Measurements from ENCODE around the gene PEX11B.
"Not testable (repeated sequence)": the region's sequence is repeated elsewhere in the genome, so short reads cannot be mapped to it uniquely, and the experiment has no call there.

The PEX11B gene

GRCh38 chr1:145953861-145954260 lies 35.3 kb upstream of the PEX11B start:
- no peak for DNase-seq (ENCODE audit: low read depth in 2 of 3, low spot score in 2 of 3)

- DNase-seq (ENCODE audit: low read depth in 2 of 3, low spot score in 2 of 3) = no peak
Measured at GRCh38 chr1:145952903-145953302, 34.4 kb upstream of the PEX11B start.

- DNase-seq (ENCODE audit: low read depth in 2 of 3, low spot score in 2 of 3) = no peak
Measured at GRCh38 chr1:145951526-145951925, 33.0 kb upstream of the PEX11B start.

DNA sequence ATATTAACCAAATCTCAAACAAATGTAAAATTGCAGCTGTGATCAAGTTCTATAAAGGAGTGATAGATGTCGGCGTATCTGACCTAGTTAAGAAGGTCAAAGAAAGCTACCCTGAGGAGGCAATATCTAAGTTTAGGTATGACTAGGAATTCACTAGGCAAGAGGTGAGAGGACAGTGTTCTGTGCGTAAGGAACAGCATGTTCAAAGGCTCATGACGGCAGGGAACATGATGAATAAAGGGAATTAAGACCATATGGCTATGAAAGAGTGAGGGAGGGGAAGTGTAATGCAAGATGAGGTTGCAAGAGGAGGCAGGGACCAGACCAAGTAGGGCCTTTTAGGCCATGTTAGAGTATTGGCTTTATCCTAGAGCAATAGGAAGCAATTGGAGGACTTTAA lies 30.7 kb upstream of the PEX11B start:
- DNase-seq (ENCODE audit: low read depth in 2 of 3, low spot score in 2 of 3) = no peak

DNA sequence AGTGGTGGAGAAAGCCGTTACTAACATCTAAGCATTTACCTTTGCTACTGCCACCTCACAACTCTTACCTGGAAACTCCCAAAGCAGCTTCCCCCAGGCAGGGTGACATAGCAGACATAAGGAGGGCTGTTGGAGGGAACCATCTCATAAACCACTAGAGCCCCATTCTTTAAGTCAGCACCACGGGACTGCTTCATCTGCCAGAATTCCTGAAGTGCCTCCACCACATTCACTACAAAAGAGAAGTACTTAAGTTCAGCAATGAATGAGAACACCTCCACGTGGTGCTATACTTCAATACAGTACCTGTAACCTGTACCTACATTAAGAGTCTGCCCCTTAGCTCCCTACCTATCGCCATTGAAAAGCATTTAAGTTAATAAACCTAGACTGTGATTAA lies 29.0 kb upstream of the PEX11B start:
- DNase-seq (ENCODE audit: low read depth in 2 of 3, low spot score in 2 of 3) = no peak

- DNase-seq (ENCODE audit: low read depth in 2 of 3, low spot score in 2 of 3) = no peak
Measured at GRCh38 chr1:145946477-145946986, 28.0 kb upstream of the PEX11B start.

GRCh38 chr1:145944532-145944931 lies 26.0 kb upstream of the PEX11B start:
- DNase-seq (ENCODE audit: low read depth in 2 of 3, low spot score in 2 of 3) = no peak

GRCh38 chr1:145942871-145943270 lies 24.4 kb upstream of the PEX11B start:
- no peak for DNase-seq (ENCODE audit: low read depth in 2 of 3, low spot score in 2 of 3)

- DNase-seq (ENCODE audit: low read depth in 2 of 3, low spot score in 2 of 3) = no peak
Measured at GRCh38 chr1:145942405-145942804, 23.9 kb upstream of the PEX11B start.

DNA sequence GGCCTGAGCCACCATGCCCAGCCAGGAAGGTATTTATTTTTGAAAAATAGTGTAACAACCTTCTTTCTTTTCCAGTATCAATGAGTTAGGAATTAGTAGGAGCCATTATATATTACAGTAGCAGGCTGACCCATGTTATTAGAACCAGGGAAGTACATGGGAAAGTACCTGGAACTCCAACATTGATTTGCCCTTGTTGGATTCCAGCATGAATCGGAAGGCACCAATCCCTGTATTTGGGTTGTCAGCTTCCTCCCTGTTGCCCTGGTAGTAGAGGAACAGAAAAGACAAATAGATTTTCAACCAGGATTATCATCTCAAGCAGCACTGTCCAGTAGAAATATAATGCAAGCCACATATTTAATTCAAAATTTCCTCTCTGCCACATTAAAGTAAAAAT lies 18.9 kb upstream of the PEX11B start:
- no peak for DNase-seq (ENCODE audit: low read depth in 2 of 3, low spot score in 2 of 3)

DNA sequence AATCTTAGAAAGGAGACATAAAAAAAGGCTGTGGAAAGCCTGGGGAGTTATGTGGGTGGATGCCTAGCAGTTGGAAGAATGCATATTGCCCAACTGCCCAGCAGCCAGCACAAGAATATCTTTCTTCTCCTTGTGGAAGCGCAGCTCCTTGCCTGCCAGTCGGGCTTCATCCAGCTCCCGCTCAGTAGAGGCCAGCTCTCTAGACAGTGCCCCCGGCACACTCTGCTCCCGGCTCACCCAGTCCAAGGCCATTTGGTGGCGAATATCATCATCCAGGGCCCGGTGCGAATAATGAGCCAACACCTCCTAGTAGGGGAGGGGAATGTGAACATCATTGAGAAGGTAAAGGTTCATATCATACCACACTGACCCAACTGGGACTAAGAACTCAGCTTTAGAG lies 17.7 kb upstream of the PEX11B start:
- DNase-seq (ENCODE audit: low read depth in 2 of 3, low spot score in 2 of 3) = no peak

GRCh38 chr1:145935708-145936107 lies 17.2 kb upstream of the PEX11B start:
- DNase-seq (ENCODE audit: low read depth in 2 of 3, low spot score in 2 of 3) = no peak

DNA sequence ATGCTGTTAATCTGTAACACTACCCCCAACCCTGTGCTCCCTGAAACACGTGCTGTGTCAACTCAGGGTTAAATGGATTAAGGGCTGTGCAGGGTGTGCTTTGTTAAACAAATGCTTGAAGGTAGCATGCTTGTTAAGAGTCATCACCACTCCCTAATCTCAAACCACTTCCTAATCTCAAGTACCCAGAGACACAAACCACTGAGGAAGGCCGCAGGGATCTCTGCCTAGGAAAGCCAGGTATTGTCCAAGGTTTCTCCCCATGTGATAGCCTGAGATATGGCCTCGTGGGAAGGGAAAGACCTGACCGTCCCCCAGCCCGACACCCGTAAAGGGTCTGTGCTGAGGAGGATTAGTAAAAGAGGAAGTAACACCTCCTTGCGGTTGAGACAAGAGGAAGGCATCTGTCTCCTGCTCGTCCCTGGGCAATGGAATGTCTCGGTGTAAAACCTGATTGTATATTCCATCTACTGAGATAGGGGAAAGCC lies 14.0 kb upstream of the PEX11B start:
- DNase-seq (ENCODE audit: low read depth in 2 of 3, low spot score in 2 of 3) = not testable (repeated sequence)

DNA sequence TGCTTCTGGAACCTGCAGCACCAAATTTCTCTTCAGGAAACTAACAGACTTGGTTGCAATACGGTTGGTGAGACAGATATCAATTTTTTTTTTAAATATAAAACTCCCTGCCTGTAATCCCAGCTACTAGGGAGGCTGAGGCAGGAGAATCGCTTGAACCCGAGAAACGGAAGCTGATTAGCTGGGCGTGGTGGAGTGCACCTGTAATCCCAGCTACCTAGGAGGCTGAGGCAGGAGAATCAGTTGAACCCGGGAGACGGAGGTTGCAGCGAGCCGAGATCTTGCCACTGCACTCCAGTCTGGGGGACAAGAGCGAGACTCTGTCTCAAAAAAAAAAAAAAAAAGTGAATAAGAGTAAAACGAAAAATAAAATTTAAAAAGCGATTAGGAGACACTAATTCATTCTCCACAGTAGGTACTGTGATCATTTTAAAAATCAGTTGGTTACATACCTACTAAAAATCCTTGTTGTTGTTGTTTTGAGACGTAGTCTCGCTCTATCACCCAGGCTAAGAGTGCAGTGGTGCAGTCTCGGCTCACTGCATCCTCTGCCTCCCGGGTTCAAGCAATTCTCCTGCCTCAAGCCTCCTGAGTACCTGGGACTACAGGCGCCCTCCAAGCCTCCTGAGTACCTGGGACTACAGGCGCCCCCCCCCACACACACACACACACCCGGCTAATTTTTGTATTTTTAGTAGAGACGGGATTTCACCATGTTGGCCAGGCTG lies 9.6 kb upstream of the PEX11B start:
- no peak for DNase-seq (ENCODE audit: low read depth in 2 of 3, low spot score in 2 of 3)

- peak; percentile 52 to 76 (median 74) for DNase-seq (ENCODE audit: low read depth in 2 of 3, low spot score in 2 of 3)
Measured at GRCh38 chr1:145927063-145927886, 8.8 kb upstream of the PEX11B start, which contains the start of gene RBM8A. Gene RBM8A (minus strand): TSS chr1:145927484. CDS start chr1:145927426, 58 bp downstream.

GRCh38 chr1:145926686-145927062 lies 8.2 kb upstream of the PEX11B start:
- DNase-seq (ENCODE audit: low read depth in 2 of 3, low spot score in 2 of 3) = peak in 1 of 3 experiments; percentile 32

- DNase-seq (ENCODE audit: low read depth in 2 of 3, low spot score in 2 of 3) = no peak
Measured at GRCh38 chr1:145922266-145922665, 3.7 kb upstream of the PEX11B start.

DNA sequence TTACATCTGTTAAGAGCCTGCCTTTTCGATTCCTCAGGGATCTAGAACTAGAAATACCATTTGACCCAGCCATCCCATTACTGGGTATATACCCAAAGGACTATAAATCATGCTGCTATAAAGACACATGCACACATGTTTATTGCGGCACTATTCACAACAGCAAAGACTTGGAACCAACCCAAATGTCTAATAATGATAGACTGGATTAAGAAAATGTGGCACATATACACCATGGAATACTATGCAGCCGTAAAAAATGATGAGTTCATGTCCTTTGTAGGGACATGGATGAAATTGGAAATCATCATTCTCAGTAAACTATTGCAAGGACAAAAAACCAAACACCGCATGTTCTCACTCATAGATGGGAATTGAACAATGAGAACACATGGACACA lies 1.8 kb upstream of the PEX11B start:
- DNase-seq (ENCODE audit: low read depth in 2 of 3, low spot score in 2 of 3) = not testable (repeated sequence)

GRCh38 chr1:145918992-145919939 lies 749 bp upstream of the PEX11B start:
- no peak for DNase-seq (ENCODE audit: low read depth in 2 of 3, low spot score in 2 of 3)

- no peak for DNase-seq (ENCODE audit: low read depth in 2 of 3, low spot score in 2 of 3)
Measured at GRCh38 chr1:145917595-145917994, 922 bp downstream of the PEX11B start.

GRCh38 chr1:145916745-145917144 lies 1.8 kb downstream of the PEX11B start:
- DNase-seq (ENCODE audit: low read depth in 2 of 3, low spot score in 2 of 3) = no peak
